RWPE1 (cell line): ENCODE data around the gene HOXB8.
A peak's percentile ranks its signal among the peaks of the same experiment; 100 is the strongest.

ENCODE experiments used
- CTCF ChIA-PET: fragments of 350-600 bp; sonication (Branson Sonifier 250); formaldehyde crosslinking; extraction: SDS; loops from one replicate; lab custom pipeline; 2021; lab: Yijun Ruan, JAX
- POLR2A ChIA-PET: fragments of 400-600 bp; formaldehyde crosslinking; extraction: SDS; loops from one replicate; lab custom pipeline; 2020; ENCODE audit warnings: antibody characterized with exemption; ENCODE audit not compliant: low non-redundant PET; lab: Yijun Ruan, JAX
- DNase-seq: peaks from one replicate; pipeline ENCODE4 v3.0.0; 2012; ENCODE audit warnings: low spot score
- H3K27ac ChIP-seq: fragments of 450-650 bp; 2 replicates; pipeline ENCODE4 v1.5.1; 2017
- CTCF ChIP-seq: fragments of 450-650 bp; conservative IDR thresholded peaks from 2 replicates; pipeline ENCODE4 v1.5.1; 2017; ENCODE audit warnings: low read depth, mild to moderate bottlenecking

The HOXB8 gene

GRCh38 chr17:48577330-48577945 is 37.7 kb downstream of the HOXB8 start:
- peak overlapping the region; percentile 74 for H3K27ac ChIP-seq

DNA sequence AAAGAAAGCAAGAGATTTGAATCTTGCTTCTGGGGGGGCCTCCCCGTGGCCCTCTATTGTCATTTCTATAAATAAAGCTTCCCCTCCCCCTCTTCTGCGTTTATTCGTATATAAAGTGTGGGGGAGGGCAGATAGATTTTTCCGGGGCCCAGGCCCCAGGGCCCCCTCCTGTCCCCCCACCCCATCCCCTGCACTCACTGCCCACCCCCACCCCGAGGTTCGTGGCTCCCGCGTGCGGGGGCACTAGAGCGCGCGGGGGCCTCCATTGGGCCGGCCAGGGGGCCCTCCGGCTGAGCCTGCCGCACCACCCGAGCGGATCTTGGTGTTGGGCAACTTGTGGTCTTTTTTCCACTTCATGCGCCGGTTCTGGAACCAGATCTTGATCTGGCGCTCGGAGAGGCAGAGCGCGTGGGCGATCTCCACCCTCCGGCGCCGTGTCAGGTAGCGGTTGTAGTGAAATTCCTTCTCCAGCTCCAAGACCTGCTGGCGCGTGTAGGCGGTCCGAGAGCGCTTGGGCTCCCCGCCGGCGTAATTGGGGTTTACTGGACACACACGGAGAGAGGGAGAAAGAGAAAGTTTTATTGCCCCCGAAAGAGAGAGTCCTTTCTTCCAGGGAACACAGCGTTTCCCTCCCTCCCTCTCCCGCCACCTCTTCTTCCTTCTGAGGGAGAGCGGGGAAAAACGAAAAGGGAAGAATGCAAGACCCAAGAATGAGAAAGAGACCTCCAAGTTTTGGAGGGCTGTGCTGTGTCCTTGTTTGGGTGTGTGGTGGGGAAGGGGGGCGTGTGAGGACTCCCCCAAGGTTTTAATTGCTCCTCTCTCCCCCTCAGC is 38.4 kb downstream of the HOXB8 start:
- peak overlapping the region; percentile 74 for H3K27ac ChIP-seq
- ChIA-PET CTCF (interaction anchor here (0.7 kb wide), 1 partner anchor 177 kb away, joined by 3 read pairs; no protein-coding TSS in a partner anchor), POLR2A (no interaction called here)
- peak; percentile 60 for DNase-seq
- no peak for TF ChIP-seq CTCF

More at GRCh38 chr17:48577330-48577945, 37.7 kb downstream of the HOXB8 start:
- ChIA-PET POLR2A (no interaction called here), CTCF (interaction anchor here (0.6 to 0.7 kb wide), 2 partner anchors 85 to 178 kb away, joined by 3 read pairs; no protein-coding TSS in a partner anchor)
- no peak for TF ChIP-seq CTCF
- DNase-seq = no peak

DNA sequence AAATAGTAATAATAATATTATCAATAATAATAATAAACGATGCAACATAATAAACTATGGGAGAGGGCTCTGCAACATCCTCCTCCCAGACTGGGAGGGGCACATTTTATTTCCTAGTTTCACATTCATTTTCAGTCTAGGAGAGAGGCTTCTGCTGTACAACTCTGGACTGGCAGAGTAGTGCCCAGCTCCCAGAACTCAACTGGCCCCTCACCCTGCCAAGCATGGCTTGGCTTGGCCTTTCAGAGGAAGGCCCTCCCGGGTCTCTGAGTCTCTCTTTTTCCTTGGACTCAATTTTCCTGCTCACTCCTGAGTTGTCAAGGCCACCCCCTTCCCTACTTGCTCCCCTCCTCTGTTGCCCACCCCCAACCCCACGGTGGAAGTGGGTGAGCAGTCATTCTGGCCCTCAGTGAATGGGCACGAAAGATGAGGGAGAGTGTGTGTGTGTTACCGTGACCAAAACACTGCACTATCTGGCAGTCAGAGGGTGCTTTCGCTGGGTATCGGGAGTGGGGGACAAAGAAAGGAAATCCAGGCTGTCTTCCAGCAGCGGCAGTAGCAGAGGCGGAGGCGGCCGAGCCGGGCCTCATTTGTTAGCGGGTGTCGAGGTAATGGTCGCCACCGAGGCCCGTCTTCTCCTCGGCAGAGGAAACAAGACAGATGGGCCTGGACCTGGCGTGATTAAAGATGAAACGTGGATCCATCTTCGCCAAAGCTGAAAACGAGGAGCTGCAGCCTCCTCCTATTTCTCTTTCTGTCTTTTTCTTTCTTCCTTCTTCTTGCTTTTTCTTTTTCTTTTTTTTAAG is 39.2 kb downstream of the HOXB8 start:
- DNase-seq = no peak
- H3K27ac ChIP-seq = peak overlapping the region; percentile 74
- ChIA-PET CTCF (no interaction called here), POLR2A (no interaction called here)
- TF ChIP-seq CTCF = no peak

DNA sequence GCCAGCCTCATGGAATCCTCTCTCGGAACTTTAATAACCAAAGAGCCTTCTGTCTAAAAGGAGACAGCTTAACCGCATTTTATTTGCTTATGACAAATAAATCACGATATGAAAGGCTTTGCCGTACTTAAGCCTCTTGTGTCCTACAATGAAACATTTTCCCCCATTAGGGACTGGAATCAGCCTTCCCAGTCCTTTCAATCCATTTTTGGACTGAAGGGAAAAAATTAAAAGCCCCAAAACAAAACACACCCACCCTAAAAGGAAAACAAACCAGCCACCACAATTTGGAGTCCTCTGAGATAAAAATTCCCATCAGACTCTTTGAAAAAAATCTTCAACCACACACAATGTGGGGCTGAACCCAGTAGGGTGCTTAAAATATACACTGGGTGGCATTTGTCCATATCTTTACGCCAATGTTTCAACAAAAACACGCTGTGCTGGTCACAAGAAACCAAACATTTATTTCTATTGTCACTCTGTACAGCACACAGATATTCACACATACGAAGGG is 40.0 kb downstream of the HOXB8 start:
- ChIA-PET POLR2A (no interaction called here), CTCF (interaction anchor here (0.7 kb wide), 1 partner anchor 13 kb away, joined by 3 read pairs; no protein-coding TSS in a partner anchor)
- no peak for DNase-seq
- no peak for TF ChIP-seq CTCF
- no peak overlapping the region for H3K27ac ChIP-seq

GRCh38 chr17:48574505-48575065 is 40.5 kb downstream of the HOXB8 start:
- TF ChIP-seq CTCF = no peak
- no peak for DNase-seq
- 0 out of 2 replicates have a peak overlapping the region, but pooled peaks have one; percentile 0 for H3K27ac ChIP-seq
- ChIA-PET POLR2A (no interaction called here), CTCF (interaction anchor here (0.6 to 0.7 kb wide), 3 partner anchors 12 to 62 kb away, joined by 3 to 4 read pairs (median 3); no protein-coding TSS in a partner anchor)
